ENCODE results near the gene FAM117B.
"Not testable (repeated sequence)": the region's sequence is repeated elsewhere in the genome, so short reads cannot be mapped to it uniquely, and the experiment has no call there.

FAM117B gene

DNA sequence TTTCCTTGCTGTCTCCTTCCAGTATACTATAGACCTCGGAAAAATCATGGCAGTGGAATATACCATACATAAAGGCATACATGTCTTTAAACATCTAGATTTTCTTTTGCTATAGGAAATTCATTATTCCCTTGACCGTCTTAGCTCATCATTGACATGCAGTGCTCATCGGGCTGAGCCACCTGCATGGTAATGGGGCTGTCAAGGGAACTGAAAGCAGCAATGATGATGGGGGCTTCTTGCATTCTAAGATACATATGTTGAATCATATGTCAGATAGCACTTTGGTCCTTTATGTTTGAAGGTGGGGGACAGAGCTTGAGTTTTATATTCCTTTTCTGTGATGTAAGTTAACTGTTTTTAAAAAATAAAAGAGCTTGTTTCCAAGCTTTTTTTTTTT is 130.2 kb downstream of the FAM117B start:
- DNase-seq: no peak

DNA sequence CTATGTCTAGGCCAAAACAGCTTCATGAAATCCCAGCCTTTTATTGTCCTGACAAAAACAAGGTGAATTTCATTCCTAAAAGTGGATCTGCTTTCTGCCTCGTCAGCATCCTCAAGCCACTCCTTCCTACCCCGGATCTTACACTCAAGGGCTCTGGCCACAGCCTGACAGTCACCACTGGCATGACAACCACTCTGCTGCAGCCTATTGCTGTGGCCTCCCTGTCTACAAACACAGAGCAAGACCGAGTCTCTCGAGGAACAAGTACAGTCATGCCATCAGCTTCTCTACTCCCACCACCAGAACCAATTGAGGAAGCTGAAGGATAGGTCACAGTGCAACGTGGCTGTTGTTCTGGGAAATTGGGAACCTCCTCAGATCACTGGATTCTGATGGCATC is 130.7 kb downstream of the FAM117B start:
- no peak for DNase-seq

DNA sequence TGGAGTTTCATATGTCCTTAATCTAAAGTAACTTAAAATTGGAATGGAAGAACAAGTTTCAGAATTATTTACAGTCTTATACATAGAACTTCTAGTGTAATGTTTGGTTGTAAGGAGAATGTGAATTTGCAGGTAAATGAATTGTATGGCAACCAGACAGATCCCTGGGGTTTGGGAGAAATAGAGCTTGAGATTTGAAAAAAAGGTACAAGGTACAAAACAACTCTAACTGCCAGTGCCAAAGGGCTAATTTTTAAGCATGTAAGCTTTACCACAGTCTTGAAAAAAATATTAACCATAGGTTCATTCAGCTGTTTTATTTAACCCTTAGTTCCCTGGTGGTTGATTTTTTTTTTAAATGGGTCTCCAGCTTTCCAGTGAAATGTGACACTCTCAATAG is 133.5 kb downstream of the FAM117B start:
- no peak for DNase-seq

DNA sequence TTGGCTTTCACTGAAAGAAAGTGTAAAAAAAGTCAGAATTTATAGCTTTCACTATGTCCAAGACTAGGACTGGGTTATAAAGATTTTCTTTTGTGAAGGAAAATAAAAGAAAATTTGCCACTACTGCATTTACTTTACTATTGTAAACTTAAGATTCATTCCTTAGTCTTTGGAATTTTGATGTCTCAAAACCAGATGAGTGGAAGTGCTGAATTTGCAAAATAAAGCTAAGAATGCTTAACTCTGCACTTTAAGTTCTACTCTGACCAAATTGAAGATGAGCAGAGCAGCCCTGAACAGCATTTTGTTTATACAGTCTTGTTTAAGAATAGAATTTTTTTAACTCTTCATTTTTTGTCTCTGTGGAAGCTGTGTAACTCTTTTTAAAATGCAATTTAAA is 134.4 kb downstream of the FAM117B start:
- DNase-seq: no peak

DNA sequence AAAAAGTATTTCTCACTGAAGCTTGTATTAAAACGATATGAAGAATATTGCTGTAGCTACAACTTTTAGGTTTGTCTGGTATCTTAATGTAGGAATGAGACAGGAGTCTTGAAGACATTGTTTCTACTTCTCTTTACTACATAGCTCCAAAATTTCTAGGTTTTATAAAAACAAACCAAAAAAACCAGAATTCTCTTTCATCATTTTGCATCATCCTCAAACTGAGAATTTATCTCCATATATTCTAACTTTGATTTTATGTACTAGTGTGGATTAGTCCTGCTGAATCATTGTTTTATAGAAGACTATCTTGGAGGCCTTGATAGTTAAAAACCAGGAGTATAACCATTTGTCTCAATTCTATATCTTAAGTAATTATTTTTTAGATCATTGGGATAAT is 136.6 kb downstream of the FAM117B start:
- no peak for DNase-seq

DNA sequence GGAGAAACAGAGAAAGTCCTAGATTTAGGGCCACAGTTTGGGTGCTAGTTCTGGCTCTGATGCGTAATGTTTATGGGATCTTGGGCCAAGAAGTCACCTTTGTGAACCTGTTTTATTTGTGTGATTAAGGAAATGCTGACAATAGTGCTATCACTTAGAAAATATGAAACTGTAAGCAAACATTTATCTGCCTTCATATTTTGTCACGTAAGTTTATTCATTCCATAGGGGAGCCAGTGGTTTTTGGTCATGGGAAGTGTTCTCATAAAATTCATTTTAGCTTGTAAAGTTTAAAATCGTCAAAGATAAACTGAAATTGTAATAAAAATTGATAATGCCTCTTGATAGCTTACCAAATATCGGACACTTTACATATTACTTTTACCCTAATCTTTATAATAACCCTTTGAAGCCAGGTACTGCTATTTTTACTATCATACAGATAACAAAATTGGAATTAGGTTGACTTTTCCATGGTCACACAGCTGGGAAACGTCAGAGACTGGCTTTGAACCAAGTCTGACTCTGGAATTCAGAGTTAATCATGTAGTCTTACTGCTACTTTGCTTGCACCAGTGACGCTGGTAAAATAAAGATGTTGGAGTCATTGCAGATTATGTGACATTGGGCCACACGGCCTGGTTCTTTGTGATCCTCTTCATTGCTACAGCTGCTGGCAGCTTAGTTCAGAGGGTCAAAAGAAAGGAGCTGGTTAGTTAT is 137.1 kb downstream of the FAM117B start:
- DNase-seq: no peak

DNA sequence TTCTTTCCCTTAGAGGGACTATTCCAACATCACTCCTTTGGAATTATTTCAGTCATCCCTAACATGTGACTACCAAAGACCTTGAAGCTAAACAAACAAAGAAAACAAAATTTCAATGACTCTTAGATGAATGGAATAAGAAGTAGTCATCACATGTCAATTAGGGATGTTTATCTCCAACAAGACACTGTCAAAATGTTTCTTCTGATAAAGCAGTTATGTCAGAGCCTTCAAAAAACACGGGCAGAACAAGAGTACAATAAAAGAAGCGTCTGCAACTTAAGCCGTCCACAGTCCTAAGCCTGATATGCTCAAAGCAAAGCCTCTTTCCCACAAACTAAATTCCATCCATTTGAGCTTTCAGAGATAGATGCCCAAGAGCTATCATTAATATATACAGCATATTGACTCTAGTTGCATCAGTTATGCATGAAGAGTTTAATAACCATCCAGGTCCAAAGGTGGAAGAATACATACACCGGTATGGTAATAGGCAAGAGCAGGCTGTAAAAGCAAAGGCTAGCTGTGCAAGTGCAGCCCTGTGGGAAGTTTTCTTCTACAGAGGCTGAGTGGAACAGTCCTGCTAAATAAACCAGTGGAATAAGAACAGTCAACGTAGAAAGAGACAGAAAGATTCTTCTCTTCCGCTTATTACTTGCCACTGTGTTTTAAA is 138.7 kb downstream of the FAM117B start:
- DNase-seq: no peak

DNA sequence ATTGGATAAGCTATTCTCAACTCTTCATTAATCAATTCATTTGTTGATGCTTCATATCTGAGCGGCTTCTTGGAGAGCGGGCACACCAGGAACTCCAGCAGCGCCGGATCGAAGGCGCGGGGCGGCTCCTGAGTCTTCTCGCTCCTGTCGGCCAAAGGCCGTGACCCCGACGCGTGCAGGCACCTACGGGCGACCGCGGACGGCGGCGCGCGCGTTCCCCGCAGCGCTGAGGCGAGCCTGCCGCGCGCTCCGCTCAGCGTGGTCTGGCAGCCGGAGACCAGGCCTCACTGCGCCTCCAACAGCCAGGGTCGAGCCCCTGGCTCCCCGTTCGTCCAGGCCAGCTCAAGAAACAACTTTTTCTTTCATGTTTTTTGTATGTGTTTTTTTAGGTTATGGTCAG is 139.3 kb downstream of the FAM117B start:
- DNase-seq: no peak

DNA sequence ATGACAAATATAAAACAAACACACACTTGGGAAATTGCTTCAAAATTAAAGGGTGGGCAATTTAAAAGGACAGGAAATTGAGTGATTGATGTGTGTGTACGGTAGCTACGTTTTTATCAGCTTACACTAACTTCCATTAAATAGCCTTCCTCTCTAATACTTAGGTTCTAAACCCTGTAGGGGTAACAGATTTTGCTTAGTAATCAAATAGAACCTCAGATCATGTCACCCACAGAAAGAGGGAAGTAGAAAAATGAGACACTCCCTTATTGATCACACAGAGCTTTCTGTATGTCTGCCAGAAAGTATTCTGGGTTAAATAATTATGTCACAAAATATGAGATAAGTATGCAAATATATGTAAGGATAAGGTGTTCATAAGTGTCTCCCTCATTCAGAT is 143.4 kb downstream of the FAM117B start:
- no peak for DNase-seq

DNA sequence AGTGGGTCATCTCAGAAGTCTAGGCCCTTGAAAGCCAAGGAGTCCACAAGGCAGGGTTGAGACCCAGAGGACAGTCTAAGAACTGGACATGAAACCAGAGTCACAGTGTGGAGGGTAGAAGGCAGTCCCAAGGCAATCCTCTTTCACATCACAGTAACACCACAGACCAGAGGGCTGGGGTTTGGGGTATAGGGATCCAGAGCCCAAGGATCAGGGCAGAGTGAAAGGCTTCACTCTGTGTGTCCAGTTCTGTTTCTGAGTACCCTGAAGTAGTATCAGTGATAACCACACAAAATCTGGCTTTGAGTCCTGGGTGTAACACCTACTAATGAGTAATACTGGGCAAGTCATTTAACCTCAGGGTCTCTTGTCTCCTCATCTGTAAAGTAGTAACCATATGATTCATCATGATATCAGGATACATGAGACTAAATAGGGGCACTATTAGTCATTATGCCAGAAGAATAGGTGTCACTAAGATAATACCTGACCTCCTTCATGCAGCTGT is 145.8 kb downstream of the FAM117B start:
- DNase-seq: no peak

DNA sequence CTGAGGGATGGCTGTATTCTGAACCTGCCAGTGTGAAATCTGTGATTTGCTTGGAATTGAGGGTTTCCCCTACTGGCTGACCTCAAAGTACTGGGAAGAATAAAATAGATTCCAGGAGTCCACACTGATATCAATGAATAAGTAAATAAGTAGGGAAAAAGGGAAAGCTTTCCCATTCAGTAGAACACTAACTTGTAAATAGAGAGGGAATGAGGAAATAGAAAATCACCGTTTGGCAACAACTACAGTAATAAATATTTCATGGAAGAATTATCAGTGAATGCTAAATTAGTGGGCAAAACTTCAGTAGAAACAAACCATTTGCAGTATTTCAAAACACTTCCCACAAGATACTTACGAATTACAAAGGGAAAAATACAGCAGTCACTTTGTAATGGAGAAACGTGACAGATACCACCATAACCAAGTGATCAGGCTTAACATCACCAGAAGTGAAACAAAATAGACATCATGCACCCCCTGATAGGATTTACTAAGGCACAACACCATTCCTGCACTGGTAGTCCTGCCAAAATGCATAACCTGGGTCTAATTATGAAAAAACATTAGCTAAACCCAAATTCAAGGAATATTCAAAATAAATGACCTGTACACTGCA is 148.3 kb downstream of the FAM117B start:
- DNase-seq: no peak

DNA sequence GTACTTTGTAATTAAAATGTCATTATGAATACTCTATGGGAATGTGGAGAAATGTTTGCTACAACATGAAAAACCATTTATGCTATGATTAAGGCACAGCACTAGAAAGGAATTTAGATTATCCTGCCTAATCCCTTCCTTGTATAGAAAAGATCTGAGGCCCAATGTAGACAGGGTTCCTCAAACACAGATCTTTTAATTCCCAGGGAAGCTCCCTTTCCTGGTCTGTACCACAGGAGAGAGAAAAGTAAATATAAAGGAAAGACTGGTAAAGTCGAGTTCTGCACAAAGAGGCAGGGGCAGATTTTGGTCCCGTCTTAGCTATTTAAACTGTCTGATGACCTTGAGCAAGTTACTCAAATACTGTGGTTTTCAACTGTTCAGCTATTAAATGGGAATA is 152.1 kb downstream of the FAM117B start:
- DNase-seq: no peak

DNA sequence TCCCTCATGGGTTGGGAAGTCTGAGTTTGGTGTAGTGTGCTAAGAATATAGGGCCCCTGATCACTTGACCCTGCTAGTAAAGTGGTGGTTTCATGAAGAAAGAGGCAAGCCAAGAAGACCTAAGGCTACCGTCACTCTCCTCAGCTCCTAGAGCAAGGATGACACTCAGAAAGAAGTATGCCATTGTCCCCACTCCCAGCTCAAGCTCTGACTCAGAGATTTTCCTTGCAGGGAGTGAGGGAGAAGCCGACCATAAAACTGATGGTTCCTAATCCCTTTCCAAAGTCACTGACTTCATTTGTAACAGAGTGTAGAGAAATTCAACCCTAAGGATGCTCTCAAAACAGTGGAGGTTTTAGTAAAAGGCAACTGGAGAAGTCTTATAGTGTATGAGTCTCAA is 155.9 kb downstream of the FAM117B start:
- no peak for DNase-seq

DNA sequence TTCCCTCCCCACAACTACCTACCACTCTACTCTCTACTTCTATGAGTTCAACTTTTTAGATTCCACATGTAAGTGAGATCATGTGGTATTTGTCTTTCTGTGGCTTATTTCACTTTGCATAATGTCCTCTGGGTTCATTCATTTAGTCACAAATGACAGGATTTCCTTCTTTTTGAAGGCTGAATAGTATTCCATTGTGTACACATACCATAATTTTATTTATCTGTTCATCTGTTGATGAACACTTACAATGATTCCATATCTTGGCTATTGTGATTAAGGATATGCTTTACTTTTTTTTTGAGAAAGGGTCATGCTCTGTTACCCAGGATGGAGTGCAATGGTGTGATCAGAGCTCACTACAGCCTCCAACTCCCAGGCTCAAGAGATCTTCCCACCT is 163.2 kb downstream of the FAM117B start:
- no peak for DNase-seq

DNA sequence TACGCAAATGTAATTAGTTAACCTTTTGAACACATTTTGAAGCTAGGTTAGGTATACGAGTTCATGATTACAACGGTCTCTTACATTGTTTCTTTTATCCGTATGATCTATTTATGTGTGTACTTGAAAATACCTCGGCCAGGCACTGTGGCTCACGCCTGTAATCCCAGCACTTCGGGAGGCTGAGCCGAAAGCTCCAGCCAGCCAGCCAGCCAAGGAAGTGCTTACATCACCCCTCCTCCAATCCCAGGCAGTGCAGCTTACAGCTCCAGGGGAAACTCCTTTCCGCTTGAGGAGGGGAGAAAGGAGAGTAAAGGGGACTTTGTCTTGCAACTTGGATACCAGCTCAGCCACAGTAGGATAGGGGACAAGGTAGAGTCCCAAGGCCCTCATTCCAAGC is 171.1 kb downstream of the FAM117B start:
- not testable (repeated sequence) for DNase-seq

DNA sequence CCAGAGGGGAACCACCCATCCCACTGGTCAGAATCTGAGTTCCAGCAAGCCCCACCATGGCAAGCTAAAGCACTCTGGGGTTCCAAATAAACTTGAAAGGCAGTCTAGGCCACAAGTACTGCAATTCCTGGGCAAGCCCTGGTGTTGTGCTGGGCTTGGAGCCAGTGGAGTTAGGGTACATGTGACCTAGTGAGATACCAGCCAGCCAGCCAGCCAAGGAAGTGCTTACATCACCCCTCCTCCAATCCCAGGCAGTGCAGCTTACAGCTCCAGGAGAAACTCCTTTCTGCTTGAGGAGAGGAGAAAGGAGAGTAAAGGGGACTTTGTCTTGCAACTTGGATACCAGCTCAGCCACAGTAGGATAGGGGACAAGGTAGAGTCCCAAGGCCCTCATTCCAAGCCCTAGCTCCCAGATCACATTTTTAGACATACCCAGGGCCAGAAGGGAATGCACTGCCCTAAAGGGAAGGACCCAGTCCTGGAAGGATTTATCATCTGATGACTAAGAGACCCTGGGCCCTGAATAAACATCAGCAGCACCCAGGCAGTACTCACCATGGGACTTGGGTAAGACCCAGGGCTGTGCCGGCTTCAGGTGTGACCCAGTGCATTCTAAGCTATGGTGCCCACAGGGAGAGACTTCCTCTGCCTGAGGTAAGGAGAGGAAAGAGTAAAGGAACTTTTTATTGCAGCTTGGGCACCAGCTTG is 172.8 kb downstream of the FAM117B start:
- DNase-seq: not testable (repeated sequence)

DNA sequence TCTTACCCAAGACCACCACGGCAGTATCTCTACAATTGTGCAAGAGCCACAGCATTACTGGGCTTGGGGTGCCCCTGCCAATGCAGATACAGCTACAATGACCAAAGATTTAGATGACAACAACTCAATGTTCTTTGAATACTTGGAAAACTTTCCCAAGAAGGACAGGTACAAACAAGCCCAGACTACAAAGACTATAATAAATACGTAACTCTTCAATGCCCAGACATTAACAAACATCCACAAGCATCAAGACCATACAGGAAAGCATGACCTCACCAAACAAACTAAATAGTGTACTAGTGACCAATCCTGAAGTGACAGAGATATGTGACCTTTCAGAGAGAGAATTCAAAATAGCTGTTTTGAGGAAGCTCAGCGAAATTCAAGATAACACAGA is 174.0 kb downstream of the FAM117B start:
- no peak for DNase-seq

DNA sequence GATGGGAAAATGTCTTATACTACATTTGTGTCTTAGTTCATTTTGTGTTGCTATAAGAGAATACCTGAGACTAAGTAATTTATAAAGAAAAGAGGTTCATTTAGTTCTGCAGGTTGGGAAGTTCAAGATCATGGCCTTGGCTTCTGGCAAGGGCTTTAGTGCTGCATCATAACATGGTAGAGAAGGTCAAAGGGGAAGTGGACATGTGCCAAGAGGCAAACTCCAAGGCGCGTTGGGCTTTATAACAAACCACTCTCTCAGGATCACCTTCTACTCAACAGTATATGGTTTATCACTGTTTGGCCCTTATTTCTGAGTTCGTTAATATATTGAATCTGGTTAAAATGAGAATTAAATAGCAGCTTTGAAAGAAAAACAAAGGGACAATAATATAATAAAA is 178.6 kb downstream of the FAM117B start:
- no peak for DNase-seq

DNA sequence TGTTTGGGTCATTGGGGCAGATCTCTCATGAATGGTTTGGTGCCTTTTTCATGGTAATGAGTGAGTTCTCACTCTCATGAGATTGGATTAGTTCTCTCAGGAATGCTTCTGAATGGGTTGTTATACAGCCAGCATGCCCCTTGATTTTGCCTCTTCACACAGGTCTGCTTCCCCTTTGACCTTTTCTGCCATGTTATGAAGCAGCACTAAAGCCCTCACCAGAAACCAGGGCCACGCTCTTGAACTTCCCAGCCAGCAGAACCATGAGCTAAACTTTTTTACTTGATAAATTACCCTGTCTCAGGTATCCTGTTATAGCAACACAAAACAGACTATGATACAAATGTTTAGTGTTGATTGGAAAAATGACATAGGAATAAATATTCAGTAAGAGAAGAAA is 179.5 kb downstream of the FAM117B start:
- DNase-seq: no peak

DNA sequence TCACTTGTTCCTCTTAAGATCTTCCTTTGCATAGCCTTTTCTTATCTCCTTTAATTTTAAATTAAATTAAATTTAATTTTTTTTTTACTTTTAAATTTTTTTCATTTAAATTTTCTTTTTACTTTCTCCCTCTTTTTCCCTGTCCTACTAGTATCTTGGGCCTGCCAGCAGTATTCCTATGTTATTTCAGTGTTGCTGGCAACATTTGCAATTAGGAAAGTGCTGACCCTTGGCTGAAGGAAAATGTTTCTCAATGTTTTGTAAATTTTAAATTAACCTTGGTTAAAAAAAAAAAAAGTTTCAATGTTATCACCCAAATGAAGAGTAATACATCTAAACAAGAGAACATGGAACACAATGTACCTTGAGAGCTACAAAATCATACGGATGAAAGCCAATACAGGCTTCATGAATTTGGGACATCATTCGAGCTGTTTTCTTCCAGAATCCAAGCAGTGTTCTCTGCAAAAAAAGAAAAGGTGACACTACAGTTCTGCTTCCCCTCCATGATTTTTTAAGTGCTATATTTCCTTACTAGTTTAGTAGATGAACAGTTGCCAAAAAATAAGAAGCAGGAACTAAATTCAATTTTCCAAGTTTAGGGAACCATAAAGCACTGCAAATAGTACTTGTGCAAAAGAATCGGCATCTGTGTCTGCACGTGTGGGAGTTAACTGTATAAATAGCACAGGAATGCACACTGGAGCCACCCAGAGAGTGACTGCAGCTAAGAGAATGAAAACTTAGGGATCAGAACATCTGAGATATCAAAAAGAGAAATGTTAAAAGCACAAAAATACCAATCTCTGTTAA is 181.0 kb downstream of the FAM117B start:
- DNase-seq: no peak

DNA sequence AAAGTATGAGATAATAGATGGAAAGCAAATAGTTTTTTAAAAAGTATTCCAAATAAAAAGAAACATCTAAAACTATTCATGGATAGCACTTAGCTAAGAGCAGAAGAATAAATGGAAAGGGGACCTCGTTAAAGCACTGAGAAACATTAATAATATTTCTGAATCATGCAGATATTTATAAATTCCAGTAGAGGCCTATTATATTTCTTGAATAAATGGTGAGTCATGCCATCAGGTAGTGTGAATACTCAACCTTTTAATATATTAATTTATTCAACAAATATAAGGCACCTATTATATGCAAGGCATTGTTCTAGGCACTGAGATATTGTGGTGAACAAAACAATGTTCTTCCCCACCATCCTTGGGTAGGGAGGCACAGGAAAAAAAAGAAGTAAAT is 183.0 kb downstream of the FAM117B start:
- DNase-seq: no peak

DNA sequence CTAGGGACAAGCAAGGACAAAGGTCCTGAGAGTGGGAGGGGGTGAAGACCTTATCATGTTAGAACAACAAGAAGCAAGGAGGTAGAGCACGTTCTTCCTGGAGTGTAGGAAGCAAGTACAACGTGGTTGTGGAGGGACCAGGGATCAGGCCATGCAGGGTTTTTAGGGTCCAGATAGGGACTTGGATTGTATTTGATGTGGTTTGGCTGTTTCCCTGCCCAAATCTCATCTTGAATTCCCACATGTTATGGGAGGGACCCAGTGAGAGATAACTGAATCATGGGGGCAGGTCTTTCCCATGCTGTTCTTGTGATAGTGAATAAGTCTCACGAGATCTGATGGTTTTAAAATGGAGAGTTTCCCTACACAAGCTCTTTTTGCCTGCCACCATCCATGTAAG is 183.6 kb downstream of the FAM117B start:
- DNase-seq: no peak

Measured in GF-D8 (cell line).